Ascending aorta (tissue), 2 donors: ENCODE measurements around the gene COL18A1. TPM values are rescaled to one million over a fixed set of nuclear protein-coding genes. Genes with fewer than 3 reads are reported as not detected.

Experiments used
- DNase-seq, 2 donors: peaks; one replicate each; pipeline ENCODE4 v3.0.0-alpha.2; 2019; ENCODE audit warnings: low spot score in 2 of 2
- H3K27ac ChIP-seq, 2 donors: fragments of 200-600 bp; sonication (generic); one replicate each; pipeline ENCODE4 v1.5.1; 2016 to 2017; ENCODE audit warnings: mild to moderate bottlenecking in 1 of 2
- H3K27me3 ChIP-seq: fragments of 200-600 bp; sonication (generic); one replicate; pipeline ENCODE4 v1.5.1; 2017
- H3K36me3 ChIP-seq, 2 donors: fragments of 200-600 bp; sonication (generic); one replicate each; pipeline ENCODE4 v1.5.1; 2016
- H3K4me1 ChIP-seq, 2 donors: fragments of 200-600 bp; sonication (generic); one replicate each; pipeline ENCODE4 v1.5.1; 2016 to 2017; ENCODE audit warnings: mild to moderate bottlenecking in 1 of 2
- H3K4me3 ChIP-seq, 2 donors: fragments of 200-600 bp; sonication (generic); one replicate each; pipeline ENCODE4 v1.5.1; 2016 to 2017; ENCODE audit warnings: mild to moderate bottlenecking in 1 of 2
- H3K9me3 ChIP-seq, 2 donors: fragments of 200-600 bp; sonication (generic); one replicate each; pipeline ENCODE4 v1.5.1; 2016
- CTCF ChIP-seq, 3 experiments: fragments of 200-600 bp in 2 of 3; fragments of 450-650 bp in 1 of 3; sonication (generic) in 2 of 3; IDR thresholded peaks; one replicate each; pipeline ENCODE4 v1.5.1; 2016 to 2019; ENCODE audit warnings: antibody characterized with exemption in 3 of 3, mild to moderate bottlenecking in 1 of 3, moderate library complexity in 1 of 3
- intact Hi-C: fragments of 100-400 bp; cut with DNase I; formaldehyde crosslinking; loops from one replicate; pipeline ENCODE4 v1.15.1; 2023
- total RNA-seq: library from RNA; depleted of rRNA; stranded (reverse); fragments of >200 nt; gene quantifications from one replicate; pipeline ENCODE4 v1.1.0, GENCODE V29; 2016

Gene COL18A1
- total RNA-seq, result 699 TPM

- peak in 1 of 2 donors; percentile 83 for DNase-seq
- Histone ChIP-seq H3K27me3 (no peaks in the 10 kb centered on the region), H3K4me1 (peaks cover 15 to 29% of the 10 kb centered on the region in 2 donors), H3K27ac (peak within 1 kb of the TSS; percentile 92 to 93), H3K4me3 (peak within 1 kb of the TSS; percentile 85 to 91), H3K9me3 (peaks cover 4 to 9% of the 10 kb centered on the region in 2 donors), H3K36me3 (no peaks in the 10 kb centered on the region)
- intact Hi-C loops, result loop anchor here (1.0 to 2.0 kb wide), 4 partner anchors 34 to 112 kb away; no protein-coding TSS in a partner anchor
- TF ChIP-seq CTCF (IDR thresholded peaks at IDR 0.05), result no peak
Measured at GRCh38 chr21:45404730-45405270, at the start of gene COL18A1. Gene COL18A1, plus strand, starts transcription at chr21:45405165. Its CDS starts 66 bp downstream, at chr21:45405231.

GRCh38 chr21:45355573-45355972 lies 49.4 kb upstream of the COL18A1 start:
- intact Hi-C loops, result no loop called here
- Histone ChIP-seq H3K27me3 (no peaks in the 10 kb centered on the region), H3K36me3 (no peaks in the 10 kb centered on the region), H3K4me1 (no peaks in the 10 kb centered on the region), H3K27ac (no peak overlapping the region), H3K9me3 (no peaks in the 10 kb centered on the region), H3K4me3 (no peak overlapping the region)
- TF ChIP-seq CTCF (IDR thresholded peaks at IDR 0.05), result no peak
- DNase-seq, result no peak

- Histone ChIP-seq H3K27ac (no peak overlapping the region), H3K36me3 (no peaks in the 10 kb centered on the region), H3K27me3 (no peaks in the 10 kb centered on the region), H3K4me1 (no peaks in the 10 kb centered on the region), H3K9me3 (no peaks in the 10 kb centered on the region), H3K4me3 (no peak overlapping the region)
- no peak for TF ChIP-seq CTCF (IDR thresholded peaks at IDR 0.05)
- no peak for DNase-seq
- intact Hi-C loops, result no loop called here
Measured at GRCh38 chr21:45356251-45356650, 48.7 kb upstream of the COL18A1 start.

GRCh38 chr21:45356653-45357435 lies 48.1 kb upstream of the COL18A1 start:
- no peaks in the 10 kb centered on the region for H3K27me3 ChIP-seq
- H3K4me1 ChIP-seq, result no peaks in the 10 kb centered on the region
- no peaks in the 10 kb centered on the region for H3K36me3 ChIP-seq
- H3K27ac ChIP-seq, result peak overlapping the region; percentile 7 to 50
- no peak overlapping the region for H3K4me3 ChIP-seq
- no peak for TF ChIP-seq CTCF (IDR thresholded peaks at IDR 0.05)
- H3K9me3 ChIP-seq, result no peaks in the 10 kb centered on the region
- DNase-seq, result no peak
- intact Hi-C loops, result no loop called here

GRCh38 chr21:45357436-45358260 lies 47.3 kb upstream of the COL18A1 start:
- H3K36me3 ChIP-seq, result no peaks in the 10 kb centered on the region
- TF ChIP-seq CTCF (IDR thresholded peaks at IDR 0.05), result no peak
- H3K27me3 ChIP-seq, result no peaks in the 10 kb centered on the region
- no peak for DNase-seq
- peaks cover 0 to under 1% of the 10 kb centered on the region in 2 donors for H3K4me1 ChIP-seq
- no peak overlapping the region for H3K4me3 ChIP-seq
- intact Hi-C loops, result no loop called here
- no peaks in the 10 kb centered on the region for H3K9me3 ChIP-seq
- peak overlapping the region; percentile 7 to 50 for H3K27ac ChIP-seq
